Activated T-helper 1 cell treated with anti-CD3 and anti-CD28 coated beads, Interleukin-12 subunit alpha, Interleukin-12 subunit beta, Interleukin-2, Interleukin-4 antibody, amounts not matched to agents 30 ng/mL and 10 ng/mL and 1 ng/mL, durations not matched to agents 14 hours and 24 hours and 36 hours (primary cell): ENCODE results near the gene AKT3. TPM values are rescaled to one million over a fixed set of nuclear protein-coding genes. Genes with fewer than 3 reads are reported as not detected.
"Not testable (repeated sequence)": the region's sequence is repeated elsewhere in the genome, so short reads cannot be mapped to it uniquely, and the experiment has no call there.

Experiments
- DNase-seq: peaks from one replicate; pipeline ENCODE4 v3.0.0; 2021; ENCODE audit warnings: low spot score
- H3K27ac Mint-ChIP-seq: one replicate; pipeline ENCODE4 v1.8.0; 2021; ENCODE audit warnings: mild to moderate bottlenecking, mixed read lengths
- H3K27me3 Mint-ChIP-seq: one replicate; pipeline ENCODE4 v1.8.0; 2022; ENCODE audit warnings: mild to moderate bottlenecking, moderate library complexity, mixed read lengths; ENCODE audit not compliant: insufficient read depth
- H3K36me3 Mint-ChIP-seq: one replicate; pipeline ENCODE4 v1.8.0; 2021; ENCODE audit warnings: low read depth, mixed read lengths
- H3K4me1 Mint-ChIP-seq: one replicate; pipeline ENCODE4 v1.8.0; 2021; ENCODE audit warnings: low read depth, mixed read lengths
- H3K4me3 Mint-ChIP-seq: one replicate; pipeline ENCODE4 v1.8.0; 2021; ENCODE audit warnings: mild to moderate bottlenecking, moderate library complexity, mixed read lengths
- H3K9me3 Mint-ChIP-seq: one replicate; pipeline ENCODE4 v1.8.0; 2021; ENCODE audit warnings: mixed read lengths
- intact Hi-C: fragments of 100-400 bp; cut with micrococcal nuclease; formaldehyde crosslinking; loops from one replicate; pipeline ENCODE4 v1.15.1; 2024
- total RNA-seq: library from RNA; stranded (reverse); gene quantifications from 2 replicates; pipeline ENCODE4 v1.2.3, GENCODE V29; 2022

The AKT3 gene
- total RNA-seq, 1 donor from 2014 or later: 40.1 TPM

- intact Hi-C loops: no loop called here
These were observed 156.2 kb downstream of the AKT3 start for GRCh38 chr1:243693800-243694199.

GRCh38 chr1:243686159-243686558, 163.9 kb downstream of the AKT3 start:
- no peaks in the 10 kb centered on the region for H3K9me3 Mint-ChIP-seq
- intact Hi-C loops: no loop called here
- no peak for DNase-seq
- H3K4me3 Mint-ChIP-seq: no peak overlapping the region
- no peaks in the 10 kb centered on the region for H3K4me1 Mint-ChIP-seq
- no peaks in the 10 kb centered on the region for H3K36me3 Mint-ChIP-seq
- H3K27ac Mint-ChIP-seq: no peak overlapping the region
- no peaks in the 10 kb centered on the region for H3K27me3 Mint-ChIP-seq

More at GRCh38 chr1:243693800-243694199, 156.2 kb downstream of the AKT3 start:
- no peaks in the 10 kb centered on the region for H3K9me3 Mint-ChIP-seq
- DNase-seq: no peak
- H3K36me3 Mint-ChIP-seq: peaks cover 1% of the 10 kb centered on the region
- no peaks in the 10 kb centered on the region for H3K4me1 Mint-ChIP-seq
- H3K4me3 Mint-ChIP-seq: no peak overlapping the region
- no peaks in the 10 kb centered on the region for H3K27me3 Mint-ChIP-seq
- no peak overlapping the region for H3K27ac Mint-ChIP-seq

DNA sequence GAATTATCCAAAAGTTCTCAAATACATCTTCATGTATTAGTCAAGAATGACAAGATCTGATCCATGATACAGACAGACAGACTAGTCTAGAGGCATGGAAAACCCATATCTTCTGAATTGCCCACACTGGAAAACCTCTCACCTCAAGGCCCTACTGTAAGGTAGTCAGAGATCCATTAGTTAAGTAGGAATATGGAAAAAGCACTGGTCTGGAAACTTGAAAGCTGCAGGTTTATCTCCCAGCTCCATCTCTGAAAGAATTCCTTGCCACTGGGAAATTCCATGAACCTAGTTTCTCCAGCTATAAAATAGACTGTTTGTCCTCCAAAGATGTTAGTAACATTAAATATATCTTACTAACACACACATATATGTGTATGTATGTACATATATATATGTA, 169.2 kb downstream of the AKT3 start:
- Mint-ChIP-seq H3K36me3 (no peaks in the 10 kb centered on the region), H3K27me3 (no peaks in the 10 kb centered on the region), H3K9me3 (no peaks in the 10 kb centered on the region), H3K4me3 (no peak overlapping the region), H3K27ac (no peak overlapping the region), H3K4me1 (no peaks in the 10 kb centered on the region)
- intact Hi-C loops: no loop called here
- DNase-seq: no peak

GRCh38 chr1:243672539-243673074, 177.4 kb downstream of the AKT3 start:
- intact Hi-C loops: no loop called here
- Mint-ChIP-seq H3K27ac (no peak overlapping the region), H3K9me3 (peaks cover 4% of the 10 kb centered on the region), H3K4me1 (no peaks in the 10 kb centered on the region), H3K4me3 (no peak overlapping the region), H3K27me3 (no peaks in the 10 kb centered on the region), H3K36me3 (peaks cover 5% of the 10 kb centered on the region)
- DNase-seq: no peak

DNA sequence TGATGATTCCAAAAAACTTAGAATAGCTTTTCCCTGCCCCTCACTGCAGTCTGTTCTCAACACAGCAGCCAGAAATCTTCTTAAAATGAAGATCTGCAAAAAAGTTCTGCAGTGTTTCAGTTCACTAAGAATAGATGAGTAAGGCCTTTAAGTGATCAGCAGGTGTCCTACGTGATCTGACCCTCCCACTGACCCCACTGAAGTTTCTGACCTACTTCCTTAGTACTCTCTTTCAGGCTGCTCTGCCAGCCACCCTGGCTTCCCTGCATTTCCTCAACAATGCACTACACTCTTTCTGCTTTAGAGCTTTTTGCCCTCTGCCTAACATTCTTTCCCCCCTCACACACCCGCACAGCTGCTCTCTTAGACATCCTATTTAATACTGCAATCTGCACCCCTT, 182.5 kb downstream of the AKT3 start:
- Mint-ChIP-seq H3K27ac (no peak overlapping the region), H3K4me1 (no peaks in the 10 kb centered on the region), H3K27me3 (no peaks in the 10 kb centered on the region), H3K9me3 (peaks cover 4% of the 10 kb centered on the region), H3K36me3 (peaks cover 7% of the 10 kb centered on the region), H3K4me3 (no peak overlapping the region)
- DNase-seq: no peak
- intact Hi-C loops: no loop called here

DNA sequence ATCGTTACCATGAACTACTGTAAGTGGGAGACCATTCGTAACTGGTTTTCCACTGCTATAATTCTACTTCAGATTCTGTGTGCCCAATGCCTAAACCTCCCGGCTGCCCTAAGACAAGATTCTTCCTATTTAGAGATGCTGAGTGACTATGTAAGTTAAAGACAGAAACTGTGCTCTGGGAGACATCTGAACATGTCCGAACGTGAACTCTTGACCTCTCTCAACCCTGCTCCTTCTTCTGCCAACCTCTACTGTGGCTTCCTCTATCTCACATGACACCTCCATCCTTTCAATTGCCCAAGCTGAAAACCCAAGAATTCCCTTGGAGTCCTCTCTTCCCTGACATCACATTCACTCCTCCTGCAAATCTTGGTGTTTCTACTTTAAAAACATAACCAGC, 182.9 kb downstream of the AKT3 start:
- Mint-ChIP-seq H3K36me3 (peaks cover 7% of the 10 kb centered on the region), H3K27ac (no peak overlapping the region), H3K4me1 (no peaks in the 10 kb centered on the region), H3K27me3 (no peaks in the 10 kb centered on the region), H3K4me3 (no peak overlapping the region), H3K9me3 (peaks cover 4% of the 10 kb centered on the region)
- intact Hi-C loops: no loop called here
- DNase-seq: no peak

- Mint-ChIP-seq H3K4me1 (no peaks in the 10 kb centered on the region), H3K27ac (no peak overlapping the region), H3K9me3 (peaks cover 4% of the 10 kb centered on the region), H3K36me3 (peaks cover 13% of the 10 kb centered on the region), H3K27me3 (no peaks in the 10 kb centered on the region), H3K4me3 (no peak overlapping the region)
- intact Hi-C loops: no loop called here
- DNase-seq: no peak
These were observed 186.4 kb downstream of the AKT3 start for GRCh38 chr1:243663651-243664050.

GRCh38 chr1:243662169-243662568, 187.9 kb downstream of the AKT3 start:
- intact Hi-C loops, H3K4me1 Mint-ChIP-seq, DNase-seq, H3K27ac Mint-ChIP-seq, H3K9me3 Mint-ChIP-seq, H3K27me3 Mint-ChIP-seq, H3K4me3 Mint-ChIP-seq: not testable (repeated sequence)
- H3K36me3 Mint-ChIP-seq: peaks cover 10% of the 10 kb centered on the region

GRCh38 chr1:243658594-243659105, 191.4 kb downstream of the AKT3 start:
- no peak for DNase-seq
- Mint-ChIP-seq H3K9me3 (peaks cover 4% of the 10 kb centered on the region), H3K27me3 (no peaks in the 10 kb centered on the region), H3K4me1 (no peaks in the 10 kb centered on the region), H3K36me3 (peaks cover 9% of the 10 kb centered on the region), H3K4me3 (no peak overlapping the region), H3K27ac (no peak overlapping the region)
- intact Hi-C loops: no loop called here

DNA sequence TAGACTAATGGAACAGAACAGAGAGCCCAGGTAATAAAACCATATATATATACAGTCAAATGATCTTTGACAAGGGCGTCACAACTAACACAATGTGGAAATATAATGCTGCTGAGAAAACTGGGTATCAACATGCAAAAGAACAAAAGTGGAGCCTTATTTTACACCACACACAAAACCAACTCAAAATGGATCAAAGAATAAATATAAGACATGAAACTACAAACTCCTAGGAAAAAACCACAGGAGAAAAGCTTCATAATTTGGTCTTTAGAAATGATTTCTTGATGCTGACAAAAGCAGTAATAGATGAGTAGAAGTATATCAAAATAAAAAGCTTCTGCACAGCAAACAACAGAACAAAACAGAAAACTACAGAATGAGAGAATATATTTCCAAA, 192.2 kb downstream of the AKT3 start:
- Mint-ChIP-seq H3K4me1 (no peaks in the 10 kb centered on the region), H3K4me3 (no peak overlapping the region)

DNA sequence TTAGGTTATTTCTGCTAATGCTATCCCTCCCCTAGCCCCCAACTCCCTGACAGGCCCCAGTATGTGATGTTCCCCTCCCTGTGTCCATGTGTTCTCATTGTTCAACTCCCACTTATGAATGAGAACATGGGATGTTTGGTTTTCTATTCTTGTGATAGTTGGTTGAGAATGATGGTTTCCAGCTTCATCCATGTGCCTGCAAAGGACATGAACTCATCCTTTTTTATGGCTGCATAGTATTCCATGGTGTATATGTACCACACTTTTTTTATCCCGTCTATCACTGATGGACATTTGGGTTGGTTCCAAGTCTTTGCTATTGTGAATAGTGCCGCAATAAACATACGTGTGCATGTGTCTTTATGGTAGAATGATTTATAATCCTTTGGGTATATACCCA, 200.5 kb downstream of the AKT3 start:
- H3K27me3 Mint-ChIP-seq, H3K36me3 Mint-ChIP-seq, H3K4me1 Mint-ChIP-seq, H3K27ac Mint-ChIP-seq, intact Hi-C loops, DNase-seq, H3K4me3 Mint-ChIP-seq: not testable (repeated sequence)
- H3K9me3 Mint-ChIP-seq: peaks cover 18% of the 10 kb centered on the region

More for the DNA sequence above, 192.2 kb downstream of the AKT3 start:
- peaks cover 5% of the 10 kb centered on the region for H3K9me3 Mint-ChIP-seq
- intact Hi-C loops: no loop called here
- no peak for DNase-seq
- H3K27ac Mint-ChIP-seq: no peak overlapping the region
- no peaks in the 10 kb centered on the region for H3K27me3 Mint-ChIP-seq
- peaks cover 9% of the 10 kb centered on the region for H3K36me3 Mint-ChIP-seq

- H3K4me1 Mint-ChIP-seq: no peaks in the 10 kb centered on the region
- no peak overlapping the region for H3K27ac Mint-ChIP-seq
- H3K36me3 Mint-ChIP-seq: peaks cover 5% of the 10 kb centered on the region
- H3K27me3 Mint-ChIP-seq: no peaks in the 10 kb centered on the region
- peaks cover 12% of the 10 kb centered on the region for H3K9me3 Mint-ChIP-seq
- intact Hi-C loops: no loop called here
- no peak for DNase-seq
- H3K4me3 Mint-ChIP-seq: no peak overlapping the region
These were observed 203.2 kb downstream of the AKT3 start for GRCh38 chr1:243646841-243647240.

- DNase-seq: no peak
- Mint-ChIP-seq H3K27me3 (no peaks in the 10 kb centered on the region), H3K27ac (no peak overlapping the region), H3K4me3 (no peak overlapping the region), H3K4me1 (no peaks in the 10 kb centered on the region), H3K36me3 (no peaks in the 10 kb centered on the region), H3K9me3 (peaks cover 9% of the 10 kb centered on the region)
- intact Hi-C loops: no loop called here
These were observed 204.8 kb downstream of the AKT3 start for GRCh38 chr1:243645281-243645680.

DNA sequence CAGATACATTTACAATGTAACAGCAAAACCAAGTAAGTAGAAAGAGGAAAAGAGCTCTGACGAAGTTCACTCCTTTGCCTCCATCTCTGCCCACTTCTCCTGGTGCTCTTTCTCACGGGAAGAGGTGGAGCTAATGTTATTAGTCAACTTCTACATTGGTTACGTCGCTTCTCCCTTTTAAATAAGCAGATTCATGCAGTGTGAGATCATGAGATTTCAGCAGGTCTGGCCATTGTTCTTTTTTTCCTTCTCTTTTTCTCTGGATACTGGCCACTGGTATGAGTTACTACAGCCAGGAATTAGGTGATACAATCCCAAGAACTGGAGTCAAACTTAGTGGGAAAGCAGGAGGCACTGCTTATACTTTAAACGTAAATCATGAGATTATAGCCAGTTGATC, 207.1 kb downstream of the AKT3 start:
- no peak for DNase-seq
- Mint-ChIP-seq H3K4me1 (peaks cover 8% of the 10 kb centered on the region), H3K9me3 (peaks cover 8% of the 10 kb centered on the region), H3K36me3 (no peaks in the 10 kb centered on the region), H3K4me3 (no peak overlapping the region), H3K27me3 (no peaks in the 10 kb centered on the region), H3K27ac (no peak overlapping the region)
- intact Hi-C loops: no loop called here
